ENCODE results near the gene SHC2.
"Not testable (repeated sequence)": the region's sequence is repeated elsewhere in the genome, so short reads cannot be mapped to it uniquely, and the experiment has no call there.

SHC2 gene

DNA sequence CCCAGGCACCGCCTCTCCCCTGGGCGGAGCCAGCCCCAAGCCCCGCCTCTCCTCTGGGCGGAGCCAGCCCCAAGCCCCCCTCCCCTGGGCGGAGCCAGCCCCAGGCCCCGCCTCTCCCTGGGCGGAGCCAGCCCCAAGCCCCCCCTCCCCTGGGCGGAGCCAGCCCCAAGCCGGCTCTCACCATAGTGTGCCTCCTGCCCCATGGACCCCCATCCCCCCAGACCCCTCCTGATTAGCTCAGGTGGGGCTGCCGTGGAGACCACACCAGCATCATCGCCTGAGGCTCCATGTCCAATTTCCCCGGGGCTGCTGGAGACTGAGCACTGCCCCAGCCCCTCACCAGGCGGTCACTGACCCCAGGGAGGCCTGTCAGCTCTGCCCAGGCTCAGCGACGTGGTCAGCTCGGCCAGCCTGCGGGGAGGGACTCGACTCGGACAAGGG lies 31.3 kb upstream of the SHC2 start:
- no peak for DNase-seq

DNA sequence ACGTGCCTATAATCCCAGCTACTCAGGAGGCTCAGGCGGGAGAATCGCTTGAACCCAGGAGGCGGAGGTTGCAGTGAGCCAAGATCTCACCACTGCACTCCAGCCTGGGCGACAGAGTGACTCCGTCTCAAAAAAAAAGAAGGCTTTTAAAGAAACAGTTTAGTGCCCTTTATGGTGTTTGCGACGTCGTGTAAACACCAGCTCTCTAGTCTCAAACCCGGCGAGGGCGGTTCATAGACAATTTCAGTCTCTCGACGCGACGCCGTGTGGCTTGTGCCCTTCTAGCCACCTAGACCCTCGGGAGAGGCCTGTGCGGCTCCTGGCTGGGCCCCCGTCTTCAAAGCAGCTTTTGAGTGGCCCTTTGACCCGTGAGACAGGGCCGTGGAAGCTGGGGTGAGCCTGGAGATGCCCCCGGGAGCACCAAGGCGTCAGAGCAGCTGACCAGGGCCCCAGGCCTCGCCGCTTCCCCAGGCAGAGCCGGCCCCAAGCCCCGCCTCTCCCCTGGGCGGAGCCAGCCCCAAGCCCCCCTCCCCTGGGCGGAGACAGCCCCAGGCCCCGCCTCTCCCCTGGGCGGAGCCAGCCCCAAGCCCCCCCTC lies 30.4 kb upstream of the SHC2 start:
- DNase-seq, result no peak

DNA sequence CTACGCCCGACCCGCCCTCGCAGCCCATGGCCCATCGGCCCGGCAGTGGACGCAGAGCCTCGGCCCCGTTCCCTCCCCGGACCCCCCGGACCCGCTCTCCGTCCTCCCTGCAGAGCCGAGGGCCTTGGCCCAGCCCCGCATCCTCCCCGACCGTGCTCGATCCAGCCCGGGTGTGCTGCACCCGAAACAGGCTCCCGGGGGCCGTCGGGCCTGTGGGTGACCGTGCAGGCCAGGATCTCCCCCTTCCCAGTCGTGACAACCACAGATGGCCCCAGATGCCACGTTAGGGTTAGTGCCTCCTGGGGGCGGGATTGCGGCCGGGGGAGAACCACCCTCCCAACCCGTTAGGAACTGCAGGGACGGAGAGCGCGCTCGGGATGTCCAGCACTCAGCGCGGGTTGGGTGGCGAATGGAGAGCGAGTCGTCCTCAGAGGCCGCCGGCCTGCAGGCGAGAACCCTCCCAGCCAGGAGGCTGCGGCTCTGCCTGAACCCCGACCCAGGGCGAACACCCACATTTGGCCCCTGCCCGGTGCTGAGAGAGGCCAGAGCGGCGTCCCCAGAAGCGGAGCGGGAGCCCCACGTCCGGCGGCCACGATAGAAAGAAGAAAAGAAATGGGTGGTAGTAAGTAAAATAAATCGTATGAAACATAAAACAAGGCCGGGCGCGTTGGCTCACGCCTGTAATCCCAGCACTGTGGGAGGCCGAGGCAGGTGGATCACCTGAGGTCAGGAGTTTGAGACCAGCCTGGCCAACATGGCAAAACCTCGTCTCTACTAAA lies 28.8 kb upstream of the SHC2 start:
- no peak for DNase-seq

DNA sequence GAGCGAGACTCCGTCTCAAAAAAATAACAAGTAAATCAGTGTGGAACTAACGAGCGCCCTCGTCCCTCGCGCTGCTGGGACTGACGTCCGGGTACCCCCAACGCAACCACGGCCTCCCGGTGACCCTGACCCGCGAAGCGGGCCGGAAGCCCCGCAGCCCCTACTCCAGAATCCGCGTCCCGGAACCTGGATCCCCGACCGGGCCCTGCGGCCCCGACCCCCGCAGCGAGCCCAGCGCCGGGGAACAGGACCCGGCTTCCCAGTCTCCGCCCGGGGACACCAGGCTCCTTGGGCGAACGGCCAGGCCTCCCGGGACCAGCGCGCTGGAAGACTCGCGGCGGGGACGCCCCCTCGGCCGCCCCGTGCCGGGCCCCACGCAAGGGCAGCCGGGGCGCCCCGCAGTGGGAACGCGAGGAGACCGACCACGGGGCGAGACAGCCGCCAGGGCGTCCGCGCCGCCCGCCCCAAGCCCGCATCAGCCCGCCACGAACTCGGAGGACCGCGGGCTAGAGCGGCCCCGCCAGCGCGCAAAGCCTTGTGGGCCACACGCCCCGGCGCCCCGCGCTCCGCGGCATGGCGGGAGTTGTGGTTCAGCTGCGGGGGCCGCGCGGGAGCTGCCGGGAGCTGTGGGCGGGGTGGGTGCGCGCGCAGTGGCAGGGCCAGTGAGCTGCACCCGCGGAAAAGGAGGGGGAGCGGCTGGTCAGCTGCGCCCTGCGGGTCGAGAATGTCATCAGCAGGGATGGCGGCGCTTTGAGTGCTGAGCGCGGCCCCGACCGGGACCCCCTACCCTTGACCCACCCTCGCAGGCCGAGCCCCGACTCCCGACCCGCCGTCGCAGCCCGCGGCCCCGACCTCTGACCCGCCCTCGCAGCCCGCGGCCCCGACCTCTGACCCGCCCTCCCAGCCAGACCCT lies 27.9 kb upstream of the SHC2 start:
- peak; percentile 84 for DNase-seq

DNA sequence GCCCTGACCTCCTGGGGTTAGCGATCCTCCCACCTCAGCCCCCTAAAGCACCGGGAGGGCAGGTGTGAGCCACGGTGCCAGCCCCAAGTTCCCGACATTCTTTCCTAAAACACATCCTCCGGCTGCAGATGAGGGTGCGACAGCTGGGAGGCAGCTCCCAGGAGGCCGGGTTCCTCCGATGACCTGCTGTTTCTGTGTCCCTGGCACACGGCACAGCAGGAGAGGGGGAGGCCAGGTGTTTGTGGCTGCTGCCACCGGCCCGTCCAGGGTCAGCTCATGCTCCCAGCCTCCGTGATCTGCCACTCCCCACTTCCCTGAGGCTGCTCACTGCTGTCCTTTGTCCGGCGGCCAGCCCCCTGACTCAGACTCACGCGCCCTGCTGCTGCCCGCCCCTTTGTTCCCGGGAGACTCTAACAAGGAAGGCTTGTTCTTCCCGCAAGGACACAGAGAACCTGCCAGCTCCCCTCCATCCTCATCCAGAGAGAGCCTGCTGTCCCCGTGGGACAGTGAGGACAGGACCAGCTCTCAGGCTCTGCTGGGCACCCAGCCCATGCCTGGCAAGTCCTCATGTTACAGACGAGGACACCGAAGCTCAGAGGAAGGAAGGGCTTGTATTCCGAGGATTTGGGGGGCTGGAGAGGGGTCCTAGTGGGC lies 24.9 kb upstream of the SHC2 start:
- no peak for DNase-seq

DNA sequence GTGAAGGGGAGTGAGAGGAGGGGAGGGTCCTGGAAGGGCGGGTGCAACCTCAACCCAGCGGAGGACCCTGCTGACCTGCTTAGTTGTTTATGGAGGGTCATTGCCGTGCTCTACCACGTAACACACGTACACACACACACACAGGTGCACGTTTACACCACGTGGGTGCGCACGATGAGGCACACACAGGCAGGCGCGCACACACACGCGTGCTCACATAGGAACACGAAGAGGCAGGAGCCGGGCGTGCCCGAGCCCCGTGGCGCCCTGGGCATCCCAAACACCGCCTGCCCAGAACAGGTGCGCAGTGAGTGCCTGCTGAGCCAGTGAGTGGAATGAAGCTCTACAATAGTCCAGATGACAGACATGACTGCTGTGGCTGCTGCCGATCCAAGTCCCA lies 24.2 kb upstream of the SHC2 start:
- no peak for DNase-seq

DNA sequence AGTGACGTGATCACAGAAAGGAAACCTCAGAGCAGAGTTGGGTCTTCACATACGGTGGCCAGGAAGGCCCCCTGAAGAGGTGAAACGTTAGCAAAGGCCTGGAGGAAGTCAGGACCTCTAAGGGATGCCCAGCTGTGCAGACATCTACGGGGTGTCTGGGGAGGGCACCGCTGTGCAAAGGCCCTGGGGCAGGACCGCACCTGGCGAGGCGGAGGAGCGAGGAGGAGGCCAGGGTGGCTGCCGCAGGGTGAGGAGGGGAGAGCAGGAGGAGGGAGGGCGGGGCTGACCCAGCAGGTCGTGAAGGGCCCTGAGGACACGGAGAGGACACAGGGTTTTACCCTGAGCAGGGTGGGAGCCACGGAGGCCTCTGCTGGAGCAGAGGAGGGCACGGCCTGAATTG lies 23.7 kb upstream of the SHC2 start:
- no peak for DNase-seq

DNA sequence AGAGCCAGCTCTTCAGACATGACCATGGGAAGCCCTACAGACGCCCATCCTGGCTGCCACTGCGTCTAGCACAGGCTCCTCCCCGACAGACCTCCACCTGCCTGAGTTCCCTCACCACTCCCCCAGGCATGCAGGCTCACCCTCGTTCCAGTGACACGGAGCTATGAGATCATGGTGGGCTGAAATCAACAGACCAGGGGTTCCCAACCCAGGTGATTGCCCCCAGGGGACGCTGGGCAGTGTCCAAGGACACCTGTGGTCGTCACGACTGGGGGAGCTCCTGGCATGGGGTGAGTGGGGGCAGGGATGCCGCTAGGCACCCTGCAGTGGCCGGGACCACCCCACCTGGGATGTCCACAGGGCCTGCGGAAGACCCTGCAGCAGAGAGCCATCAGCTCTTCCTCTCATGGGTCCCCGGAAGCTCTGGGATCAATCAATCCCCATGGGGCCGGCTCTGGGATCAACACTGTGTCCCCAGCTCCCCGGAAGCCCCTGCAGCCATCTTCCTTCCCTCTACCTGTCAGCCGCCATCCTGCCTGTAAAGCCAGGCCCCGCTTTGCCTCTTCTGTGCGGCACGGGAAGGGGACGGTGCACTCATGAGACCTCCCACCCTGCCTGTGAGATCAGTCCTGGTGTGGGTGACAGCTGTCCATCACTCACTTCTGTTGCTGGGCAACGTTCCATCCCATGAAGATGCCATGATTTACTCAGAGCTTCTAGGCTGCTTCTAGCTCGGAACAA lies 22.7 kb upstream of the SHC2 start:
- DNase-seq, result no peak

DNA sequence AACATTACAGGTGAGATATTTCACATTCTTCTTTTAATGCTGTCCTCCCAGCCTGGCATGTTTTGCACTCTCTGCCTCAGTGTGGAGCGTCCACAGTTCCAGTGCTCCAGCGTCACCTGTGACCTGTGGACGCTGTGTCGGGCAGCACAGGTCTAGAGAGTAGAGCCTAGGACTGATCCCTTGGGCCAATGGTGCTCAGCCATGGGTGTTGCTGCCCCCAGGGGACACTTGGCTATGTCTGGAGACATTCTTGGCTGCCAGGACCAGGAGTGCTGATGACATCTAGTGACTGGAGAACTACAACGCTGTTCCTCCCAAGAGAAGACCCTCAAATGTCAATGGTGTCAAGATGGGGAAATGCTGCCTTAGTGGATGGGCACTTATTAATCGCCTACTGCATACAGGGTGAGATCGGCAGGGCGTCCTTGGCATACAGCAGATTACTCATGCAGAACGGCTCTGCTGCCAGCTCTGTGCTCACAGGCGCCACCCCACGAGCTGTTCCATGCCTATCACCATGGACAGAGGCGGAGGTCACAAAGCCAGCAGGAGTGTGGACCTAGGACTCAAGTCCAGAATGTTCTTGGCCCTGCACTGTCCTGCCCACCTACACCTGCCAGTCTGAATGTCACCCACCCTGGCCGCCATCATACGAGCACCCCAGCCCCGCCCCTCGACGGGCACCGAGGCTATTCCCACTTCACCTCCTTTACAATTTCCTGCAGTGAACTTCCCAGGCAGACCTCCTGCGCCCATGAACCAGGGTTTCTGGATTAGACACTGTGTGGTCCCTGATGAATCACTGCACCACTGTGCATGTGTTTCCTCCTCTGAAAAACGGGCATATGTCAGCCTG lies 21.6 kb upstream of the SHC2 start:
- no peak for DNase-seq

DNA sequence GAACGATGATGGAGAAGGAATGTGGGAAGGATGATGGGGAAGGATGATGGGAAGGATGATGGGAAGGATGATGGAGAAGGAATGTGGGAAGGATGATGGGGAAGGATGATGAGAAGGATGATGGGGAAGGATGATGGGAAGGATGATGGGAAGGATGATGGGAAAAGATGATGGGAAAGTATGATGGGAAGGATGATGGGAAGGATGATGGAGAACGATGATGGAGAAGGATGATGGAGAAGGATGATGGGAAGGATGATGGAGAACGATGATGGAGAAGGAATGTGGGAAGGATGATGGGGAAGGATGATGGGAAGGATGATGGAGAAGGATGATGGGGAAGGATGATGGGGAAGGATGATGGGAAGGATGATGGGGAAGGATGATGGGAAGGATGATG lies 20.3 kb upstream of the SHC2 start:
- DNase-seq, result not testable (repeated sequence)

DNA sequence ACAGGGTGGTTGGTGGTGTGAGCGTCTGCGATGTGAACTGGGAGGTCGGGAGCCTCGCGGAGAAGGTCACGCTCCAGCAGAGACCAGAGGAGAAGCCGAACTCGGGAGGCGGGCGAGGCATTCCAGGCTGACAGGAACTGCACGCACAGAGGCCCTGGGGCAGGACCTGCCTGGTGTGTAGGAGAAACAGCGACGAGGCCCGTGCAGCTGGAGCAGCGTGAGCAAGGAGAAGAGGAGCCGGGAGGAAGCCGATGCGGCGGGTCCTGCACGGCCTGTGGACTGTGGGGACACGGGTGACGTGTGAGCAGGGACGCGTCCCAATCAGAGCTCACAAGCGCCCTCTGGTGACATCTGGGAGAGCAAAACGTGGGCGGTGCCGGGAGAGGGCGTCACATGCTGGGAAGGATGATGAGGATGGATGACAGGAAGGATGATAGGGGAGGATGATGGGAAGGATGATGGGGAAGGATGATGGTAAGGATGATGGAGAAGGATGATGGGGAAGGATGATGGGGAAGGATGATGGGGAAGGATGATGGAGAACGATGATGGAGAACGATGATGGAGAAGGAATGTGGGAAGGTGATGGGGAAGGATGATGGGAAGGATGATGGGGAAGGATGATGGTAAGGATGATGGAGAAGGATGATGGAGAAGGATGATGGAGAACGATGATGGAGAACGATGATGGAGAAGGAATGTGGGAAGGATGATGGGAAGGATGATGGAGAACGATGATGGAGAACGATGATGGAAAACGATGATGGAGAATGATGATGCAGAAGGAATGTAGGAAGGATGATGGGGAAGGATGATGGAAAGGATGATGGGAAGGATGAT lies 19.4 kb upstream of the SHC2 start:
- DNase-seq, result no peak

DNA sequence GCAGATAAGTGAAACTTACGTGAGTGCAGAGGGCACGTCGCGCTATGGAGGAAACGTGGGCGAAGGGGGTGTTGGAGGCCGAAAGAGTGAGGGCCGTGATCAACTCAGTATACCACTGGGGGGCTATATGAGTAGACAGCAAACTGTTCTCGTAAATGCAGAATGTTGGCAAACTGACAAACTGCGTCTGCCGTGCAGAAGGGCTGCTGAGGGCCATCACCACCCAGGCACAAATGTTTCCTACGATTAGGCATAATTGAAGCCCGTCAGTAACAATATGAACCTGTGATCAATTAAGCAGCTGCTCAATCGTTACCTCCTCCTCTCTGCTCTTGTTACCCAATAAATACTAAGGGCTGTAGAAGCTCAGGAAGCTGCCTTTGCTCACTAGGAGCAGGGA lies 18.1 kb upstream of the SHC2 start:
- DNase-seq, result no peak

DNA sequence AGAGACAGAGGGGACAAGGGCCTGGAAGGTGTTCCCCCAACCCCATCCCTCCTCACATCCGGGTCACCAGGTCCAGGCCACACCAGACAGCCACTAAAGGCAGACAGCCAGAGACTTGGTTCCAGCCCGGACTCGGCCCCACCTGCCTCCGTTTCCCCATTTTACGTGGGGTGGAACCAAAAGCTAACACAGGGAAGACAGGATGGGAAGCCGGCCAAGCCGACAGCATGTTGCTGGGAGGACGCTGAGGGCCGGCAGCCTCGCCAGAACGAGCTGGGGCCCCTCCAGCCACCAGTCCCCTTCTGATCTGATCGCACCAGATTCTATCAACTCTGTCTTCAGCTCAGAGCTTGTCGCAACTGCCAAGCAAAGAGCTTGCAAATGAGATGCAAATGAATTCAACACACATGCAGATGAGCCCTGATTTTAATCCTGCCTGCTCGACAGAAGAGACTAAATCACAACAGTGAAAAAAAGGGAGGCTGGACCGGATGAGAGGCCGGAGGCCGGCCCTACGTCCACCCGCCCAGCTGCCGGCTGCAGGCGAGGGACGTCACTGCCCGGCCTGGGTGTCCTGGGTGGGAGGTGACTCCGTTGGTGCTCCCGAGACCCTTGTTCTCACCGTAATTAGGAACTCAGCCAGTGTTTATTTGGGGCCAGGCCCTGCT lies 17.5 kb upstream of the SHC2 start:
- DNase-seq, result no peak

DNA sequence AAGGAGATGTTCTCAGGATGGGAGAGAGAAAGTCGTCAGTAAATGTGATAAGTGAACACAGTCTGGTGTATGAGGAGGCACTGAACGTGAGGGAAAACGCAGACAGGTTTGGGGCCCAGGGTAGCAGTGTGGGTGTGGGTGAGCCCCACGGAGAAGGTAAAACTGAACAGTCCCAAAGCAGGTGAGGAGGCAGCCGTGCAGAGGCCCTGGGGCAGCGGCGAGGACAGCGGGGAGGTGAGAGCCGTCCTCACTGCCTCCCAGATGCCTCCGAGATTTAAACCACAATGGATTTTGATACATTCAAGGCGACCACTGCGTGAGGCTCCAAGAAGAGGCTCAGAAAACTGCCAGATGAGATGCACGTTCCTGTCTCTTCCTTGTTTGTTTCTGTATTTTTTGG lies 14.5 kb upstream of the SHC2 start:
- DNase-seq, result no peak

DNA sequence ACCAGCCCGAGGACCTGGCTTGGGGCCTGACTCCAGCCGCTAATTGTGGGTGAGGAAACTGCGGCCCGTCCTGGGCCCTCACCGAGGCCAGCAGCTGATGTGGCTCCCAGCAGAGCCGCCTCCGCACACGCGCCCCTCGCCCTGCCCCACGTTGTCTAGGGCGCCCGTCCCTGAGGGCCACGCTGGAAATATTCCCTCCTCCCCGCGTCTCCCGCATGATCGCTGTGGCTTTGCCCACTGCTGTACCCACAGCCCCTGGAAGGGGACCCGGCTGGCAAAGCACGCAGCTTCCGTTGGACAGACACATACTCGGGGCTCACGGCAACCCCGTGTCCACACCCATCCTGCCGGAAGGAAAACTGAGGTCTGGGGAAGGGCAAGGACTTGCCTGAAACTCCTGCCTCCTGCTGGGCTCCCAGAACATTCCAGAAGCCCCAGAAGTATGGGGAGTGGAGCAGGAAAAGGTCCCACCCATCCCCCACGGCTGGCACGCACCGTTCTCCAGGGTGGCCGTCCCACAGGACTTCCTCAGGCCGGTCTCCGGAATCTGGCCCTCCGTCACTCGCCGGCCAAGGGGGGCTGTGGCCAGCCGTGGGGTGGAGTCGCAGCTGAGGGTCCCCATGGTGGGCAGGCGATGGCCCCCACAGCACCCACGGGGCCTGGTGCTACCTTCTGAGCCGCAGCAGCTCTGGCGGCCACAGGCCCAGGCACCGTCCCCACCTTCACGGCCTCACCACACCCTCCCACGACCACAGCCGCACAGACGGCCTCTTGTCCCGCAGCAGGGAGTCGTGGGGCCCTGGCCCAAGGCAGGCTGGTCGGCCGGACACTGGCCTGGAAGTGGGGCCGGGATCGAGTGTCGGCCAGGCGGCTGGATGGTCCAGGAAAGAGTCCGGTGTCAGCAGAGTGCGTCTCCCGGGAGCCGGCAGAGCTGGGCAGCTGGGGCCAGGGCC lies 13.6 kb upstream of the SHC2 start:
- no peak for DNase-seq

DNA sequence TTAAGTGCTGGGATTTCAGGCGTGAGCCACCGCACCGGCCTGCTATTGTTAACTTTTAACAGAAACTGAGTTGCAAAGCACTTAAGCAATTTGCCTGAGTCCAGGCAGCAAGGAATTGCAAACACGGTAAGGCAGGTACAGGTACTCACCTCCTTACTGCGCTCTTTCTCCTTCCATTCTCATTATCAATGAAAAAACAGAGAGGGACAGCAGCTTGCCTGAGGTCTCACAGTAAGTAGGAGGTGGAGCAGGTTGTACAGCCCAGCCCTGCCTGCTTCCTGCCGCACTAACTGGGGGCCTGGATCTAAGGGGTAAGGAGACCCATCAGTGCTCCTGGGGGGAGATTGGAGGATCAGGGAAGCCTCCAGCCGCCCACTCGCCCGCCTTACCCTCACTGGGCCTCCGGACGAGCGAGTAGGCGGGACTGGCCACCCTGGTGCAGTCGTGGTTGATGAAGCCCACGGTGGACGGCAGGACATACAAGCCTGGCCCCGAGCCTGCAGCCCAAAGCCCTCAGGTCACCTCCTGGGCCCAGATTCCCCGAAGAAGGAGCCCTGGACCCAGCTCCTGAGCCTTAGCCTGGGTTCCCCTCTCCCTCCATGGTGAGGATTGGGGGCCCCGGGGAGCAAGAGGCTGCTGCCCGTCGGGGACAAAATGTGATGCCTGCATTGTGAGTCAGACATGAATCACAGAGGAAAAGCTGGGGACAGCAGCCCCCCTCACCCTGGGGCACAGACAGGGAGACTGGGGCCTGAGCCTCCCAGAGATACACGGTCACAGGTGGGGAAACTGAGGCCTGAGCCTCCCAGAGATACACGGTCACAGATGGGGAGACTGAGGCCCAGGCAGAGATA lies 11.4 kb upstream of the SHC2 start:
- DNase-seq, result no peak

DNA sequence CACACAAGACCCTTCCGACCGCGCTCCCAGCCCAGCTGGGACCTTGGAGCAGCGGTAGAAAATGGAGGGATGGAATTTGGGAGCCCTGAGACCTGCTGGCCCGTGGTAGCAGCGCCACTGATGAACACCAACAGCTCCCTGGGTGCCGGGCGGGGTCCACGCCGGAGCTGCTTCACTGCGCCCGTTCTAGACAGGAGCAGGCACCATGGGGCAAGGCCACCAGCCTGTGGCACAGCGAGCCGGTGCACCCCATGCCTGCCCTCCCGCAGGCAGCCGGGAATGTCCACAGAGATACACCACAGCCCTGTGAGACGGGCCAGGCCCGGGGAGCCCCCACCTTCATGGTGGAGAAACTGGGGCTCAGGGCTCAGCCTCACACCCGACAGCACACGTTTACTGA lies 9.9 kb upstream of the SHC2 start:
- DNase-seq, result no peak

DNA sequence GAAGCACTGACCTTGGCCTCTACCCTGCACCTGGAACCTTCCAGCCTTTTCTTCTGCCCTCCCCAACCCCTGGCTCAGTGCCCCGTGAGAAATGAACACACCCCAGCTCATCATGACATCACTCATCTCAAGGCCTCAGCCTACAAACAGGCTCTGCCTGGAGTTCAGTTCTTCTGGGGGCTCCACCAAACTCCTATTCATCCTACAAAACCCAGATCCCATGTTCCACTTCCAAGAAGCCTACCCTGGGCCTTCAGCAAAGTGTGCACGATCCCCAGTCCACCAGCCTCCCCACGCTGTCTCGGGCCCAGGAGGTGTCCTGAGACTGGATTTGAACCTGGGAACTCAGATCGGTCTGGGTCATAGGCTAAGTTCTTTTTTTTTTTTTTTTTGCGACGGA lies 9.0 kb upstream of the SHC2 start:
- no peak for DNase-seq
